AG04449 (cell line): ENCODE results near the gene WNT5B.
A peak's percentile ranks its signal among the peaks of the same experiment; 100 is the strongest.

Experiments
- CTCF ChIA-PET: fragments of 350-600 bp; formaldehyde crosslinking; extraction: SDS; loops from one replicate; lab custom pipeline; 2021; ENCODE audit warnings: antibody characterized with exemption; lab: Yijun Ruan, JAX
- POLR2A ChIA-PET: fragments of 400-600, 350-600 bp; formaldehyde crosslinking; extraction: SDS; loops from one replicate; lab custom pipeline; 2020; ENCODE audit warnings: antibody characterized with exemption, inconsistent platforms; lab: Yijun Ruan, JAX
- DNase-seq: peaks from one replicate; pipeline ENCODE4 v3.0.0-alpha.2; 2010; ENCODE audit warnings: low read depth, low spot score
- H3K4me3 ChIP-seq: 2 replicates; pipeline ENCODE4 v1.5.1; 2011; ENCODE audit warnings: low read depth, mild to moderate bottlenecking, control low read depth, low read length
- TF ChIP-seq, protein P1 (sequence below): IDR thresholded peaks from one replicate; pipeline ENCODE4 v1.5.1; 2011; ENCODE audit warnings: mild to moderate bottlenecking, moderate library complexity, low read length, control low read depth, inconsistent platforms; ENCODE audit not compliant: insufficient read depth; ENCODE audit errors: missing control alignments

WNT5B gene

DNA sequence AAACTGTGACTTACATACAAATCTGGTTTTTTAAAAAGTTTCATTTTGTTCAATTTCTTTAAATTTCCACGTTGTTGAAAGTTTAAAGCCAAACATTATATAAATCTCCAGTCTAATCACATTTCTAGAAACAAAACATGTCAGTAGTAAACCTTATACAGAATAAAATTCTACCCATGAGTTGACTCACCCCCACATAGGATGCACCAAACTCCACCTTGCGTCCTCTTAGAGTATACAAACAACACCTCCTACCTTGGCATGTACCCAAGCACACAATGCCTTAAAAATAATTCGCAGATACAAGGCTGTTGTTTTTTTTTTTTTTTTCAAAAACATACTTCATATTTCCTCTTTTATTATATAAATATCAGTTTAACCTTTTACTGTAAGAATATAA lies 38.0 kb upstream of the WNT5B start:
- CTCF ChIA-PET, result interaction anchor here (3.6 to 7.4 kb wide), 2 partner anchors 8 to 474 kb away, joined by 23 to 67 read pairs; no protein-coding TSS in a partner anchor
- DNase-seq, result no peak
- TF ChIP-seq, protein P1, sequence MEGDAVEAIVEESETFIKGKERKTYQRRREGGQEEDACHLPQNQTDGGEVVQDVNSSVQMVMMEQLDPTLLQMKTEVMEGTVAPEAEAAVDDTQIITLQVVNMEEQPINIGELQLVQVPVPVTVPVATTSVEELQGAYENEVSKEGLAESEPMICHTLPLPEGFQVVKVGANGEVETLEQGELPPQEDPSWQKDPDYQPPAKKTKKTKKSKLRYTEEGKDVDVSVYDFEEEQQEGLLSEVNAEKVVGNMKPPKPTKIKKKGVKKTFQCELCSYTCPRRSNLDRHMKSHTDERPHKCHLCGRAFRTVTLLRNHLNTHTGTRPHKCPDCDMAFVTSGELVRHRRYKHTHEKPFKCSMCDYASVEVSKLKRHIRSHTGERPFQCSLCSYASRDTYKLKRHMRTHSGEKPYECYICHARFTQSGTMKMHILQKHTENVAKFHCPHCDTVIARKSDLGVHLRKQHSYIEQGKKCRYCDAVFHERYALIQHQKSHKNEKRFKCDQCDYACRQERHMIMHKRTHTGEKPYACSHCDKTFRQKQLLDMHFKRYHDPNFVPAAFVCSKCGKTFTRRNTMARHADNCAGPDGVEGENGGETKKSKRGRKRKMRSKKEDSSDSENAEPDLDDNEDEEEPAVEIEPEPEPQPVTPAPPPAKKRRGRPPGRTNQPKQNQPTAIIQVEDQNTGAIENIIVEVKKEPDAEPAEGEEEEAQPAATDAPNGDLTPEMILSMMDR, result no peak
- peak overlapping the region; percentile 54 for H3K4me3 ChIP-seq
- POLR2A ChIA-PET, result no interaction called here

DNA sequence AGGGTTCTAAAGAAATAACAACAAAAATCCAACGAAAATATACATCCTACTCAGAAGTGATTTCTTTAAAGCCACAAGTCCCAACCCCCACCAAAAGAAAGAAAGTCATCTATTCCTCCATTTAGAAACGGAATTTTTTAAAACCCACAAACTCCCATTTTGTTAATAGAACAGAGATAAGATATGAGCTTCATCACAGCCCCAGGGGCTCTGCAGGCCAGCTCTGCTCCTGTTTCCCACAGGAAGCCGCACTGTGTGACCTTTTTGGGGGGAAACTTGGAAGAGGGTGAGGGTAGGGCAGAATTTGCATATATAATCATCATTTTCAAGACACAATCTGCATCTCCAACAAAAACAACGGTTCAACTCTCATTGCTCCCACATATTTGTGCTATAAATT lies 37.5 kb upstream of the WNT5B start:
- DNase-seq, result no peak
- TF ChIP-seq, protein P1, result no peak
- ChIA-PET CTCF (interaction anchor here (3.6 to 7.4 kb wide), 2 partner anchors 8 to 474 kb away, joined by 23 to 67 read pairs; no protein-coding TSS in a partner anchor), POLR2A (no interaction called here)
- peak overlapping the region; percentile 54 for H3K4me3 ChIP-seq

DNA sequence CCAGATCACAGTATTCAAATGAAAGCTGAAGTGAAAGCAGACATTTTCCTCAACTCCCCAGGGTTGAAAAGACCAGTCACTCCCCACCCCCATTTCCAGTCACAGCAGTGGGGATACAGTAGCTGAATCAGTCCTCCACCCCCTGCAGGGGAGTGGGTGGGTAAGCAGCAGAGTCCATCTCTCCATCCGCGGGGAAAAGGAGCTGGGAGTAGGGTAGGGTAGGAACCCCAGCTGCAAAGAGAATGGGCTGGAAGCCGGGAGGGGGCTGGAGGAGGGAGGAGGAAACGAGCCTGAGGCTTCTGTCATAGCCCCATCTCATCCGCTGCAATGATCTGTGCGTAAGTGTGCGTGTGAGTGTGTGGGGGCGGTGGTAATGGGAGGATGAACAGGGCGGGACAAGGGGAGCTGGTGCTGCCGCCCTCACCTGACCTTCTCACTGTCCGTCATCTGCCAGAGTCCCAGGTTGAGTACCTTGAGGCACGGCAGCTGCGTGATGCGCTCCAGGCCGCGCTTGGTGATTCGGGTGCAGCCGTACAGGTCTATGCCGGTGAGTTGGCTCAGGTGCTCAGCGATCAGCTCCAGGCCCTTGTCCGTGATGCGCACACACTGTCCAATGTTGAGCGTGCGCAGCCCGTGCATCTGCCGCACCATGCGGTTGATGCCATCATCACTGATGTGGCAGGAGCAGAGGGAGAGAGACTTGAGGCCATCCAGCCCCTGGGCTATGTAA lies 36.4 kb upstream of the WNT5B start:
- ChIA-PET POLR2A (interaction anchor here (0.7 to 1.4 kb wide), 5 partner anchors 29 to 602 kb away, joined by 3 to 8 read pairs (median 3); no protein-coding TSS in a partner anchor), CTCF (interaction anchor here (1.0 to 7.4 kb wide), 5 partner anchors 10 to 475 kb away, joined by 3 to 67 read pairs (median 4); no protein-coding TSS in a partner anchor)
- H3K4me3 ChIP-seq, result peak overlapping the region; percentile 74
- TF ChIP-seq, protein P1, result peak; percentile 13
- no peak for DNase-seq

DNA sequence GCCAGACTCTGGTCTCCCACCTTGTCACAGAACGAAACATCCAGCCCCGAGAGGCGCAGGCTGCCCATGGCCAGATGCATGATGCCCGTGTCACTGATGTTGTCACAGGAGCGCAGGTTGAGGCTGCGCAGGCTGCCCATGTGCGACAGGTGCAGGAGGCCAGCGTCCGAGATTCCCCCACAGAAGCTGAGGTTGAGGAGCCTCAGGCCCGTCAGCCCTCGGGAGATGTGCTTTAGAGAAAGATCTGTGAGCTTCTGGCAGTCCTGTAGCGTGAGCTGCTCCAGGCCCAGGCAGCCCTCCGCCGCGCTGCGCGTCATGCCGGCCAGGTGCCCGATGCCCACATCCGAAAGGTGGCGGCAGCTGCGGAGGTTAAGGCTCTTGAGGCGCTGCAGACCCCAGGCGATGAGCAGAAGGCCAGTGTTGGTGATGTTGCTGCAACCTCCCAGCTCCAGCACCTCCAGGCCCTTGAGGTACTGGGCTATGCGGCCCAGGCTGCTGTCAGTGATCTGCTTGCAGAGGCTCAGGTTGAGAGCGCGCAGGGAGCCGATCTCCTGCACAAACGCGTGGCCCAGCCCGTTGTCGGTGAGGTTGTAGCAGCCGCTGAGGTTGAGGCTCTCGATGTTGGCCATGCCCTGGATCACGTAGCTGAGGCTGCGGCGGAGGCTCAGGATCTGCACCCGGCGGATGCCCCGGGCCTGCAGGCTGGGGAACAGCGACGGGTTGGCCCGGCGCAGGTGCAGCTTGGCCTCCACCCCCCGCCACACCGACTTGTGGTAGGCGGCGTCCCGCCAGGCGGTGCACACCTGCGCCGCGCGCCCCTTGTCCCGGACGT lies 35.6 kb upstream of the WNT5B start:
- TF ChIP-seq, protein P1, result no peak
- no peak for DNase-seq
- CTCF ChIA-PET, result interaction anchor here (1.0 to 7.4 kb wide), 6 partner anchors 10 to 476 kb away, joined by 3 to 67 read pairs (median 4); no protein-coding TSS in a partner anchor
- POLR2A ChIA-PET, result interaction anchor here (0.7 to 1.4 kb wide), 4 partner anchors 30 to 229 kb away, joined by 3 to 8 read pairs (median 3); no protein-coding TSS in a partner anchor
- H3K4me3 ChIP-seq, result peak overlapping the region; percentile 74

DNA sequence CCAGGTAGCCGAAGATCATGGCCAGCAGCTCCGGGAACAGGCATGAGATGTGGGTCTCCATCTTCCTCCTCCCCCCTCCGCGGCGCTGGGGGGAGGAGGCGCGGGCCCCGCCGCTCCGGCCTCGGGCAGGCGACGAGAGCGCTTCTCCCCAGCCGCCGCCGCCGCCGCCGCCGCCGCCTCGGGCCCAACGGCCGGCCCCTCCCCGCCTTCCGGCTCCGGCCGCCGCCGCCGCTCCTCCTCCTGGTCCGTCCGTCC lies 35.1 kb upstream of the WNT5B start:
- ChIA-PET CTCF (interaction anchor here (1.2 to 7.4 kb wide), 4 partner anchors 11 to 476 kb away, joined by 3 to 67 read pairs (median 13); no protein-coding TSS in a partner anchor), POLR2A (no interaction called here)
- DNase-seq, result no peak
- H3K4me3 ChIP-seq, result peak overlapping the region; percentile 74
- TF ChIP-seq, protein P1, result no peak
